ENCODE results near the gene CABP5. TPM values are rescaled to one million over a fixed set of nuclear protein-coding genes. Genes with fewer than 3 reads are reported as not detected.
A peak's percentile ranks its signal among the peaks of the same experiment; 100 is the strongest.
"Not testable (repeated sequence)": the region's sequence is repeated elsewhere in the genome, so short reads cannot be mapped to it uniquely, and the experiment has no call there.

The CABP5 gene
- not detected for polyA plus RNA-seq

DNA sequence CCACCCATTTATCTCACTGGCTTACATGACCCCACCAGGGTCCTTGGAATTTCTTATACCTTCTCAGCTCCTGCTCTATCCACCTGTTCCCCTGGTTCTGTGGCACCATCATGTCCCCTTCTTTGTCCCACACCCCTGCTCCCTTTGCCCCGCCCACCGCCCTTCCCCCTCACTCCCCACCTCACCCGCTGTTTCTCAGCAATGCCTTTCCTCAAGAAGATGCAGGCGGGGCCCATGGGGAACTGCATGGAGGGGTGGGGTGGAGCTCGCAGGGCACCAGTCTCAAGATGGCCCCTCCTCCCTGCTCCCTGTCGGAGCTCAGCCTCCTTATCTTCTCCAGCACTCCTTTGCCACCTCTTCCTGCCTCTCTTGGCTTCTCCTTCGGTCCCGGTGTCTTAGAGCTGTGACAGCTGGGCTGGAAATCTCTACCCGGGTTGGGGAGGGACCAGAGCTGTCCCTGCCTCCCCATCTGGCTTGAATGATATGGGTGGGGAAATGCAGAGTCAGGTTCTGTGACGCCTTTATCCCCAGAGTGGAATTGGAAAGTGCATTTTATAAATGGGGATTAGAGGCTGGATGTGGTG, at the start of gene CABP5:
Gene CABP5 (minus strand): TSS at position 405 of the 584 bp plus-strand sequence. CDS start 157 bp downstream, at position 248.
- Mint-ChIP-seq H3K4me3 (no peak within 1 kb of the TSS), H3K36me3 (peaks cover 2% of the 10 kb centered on the region), H3K4me1 (no peaks in the 10 kb centered on the region), H3K27ac (no peak within 1 kb of the TSS), H3K27me3 (peaks cover 20% of the 10 kb centered on the region), H3K9me3 (peaks cover 2 to 7% (median 2%) of the 10 kb centered on the region in 3 donors)

DNA sequence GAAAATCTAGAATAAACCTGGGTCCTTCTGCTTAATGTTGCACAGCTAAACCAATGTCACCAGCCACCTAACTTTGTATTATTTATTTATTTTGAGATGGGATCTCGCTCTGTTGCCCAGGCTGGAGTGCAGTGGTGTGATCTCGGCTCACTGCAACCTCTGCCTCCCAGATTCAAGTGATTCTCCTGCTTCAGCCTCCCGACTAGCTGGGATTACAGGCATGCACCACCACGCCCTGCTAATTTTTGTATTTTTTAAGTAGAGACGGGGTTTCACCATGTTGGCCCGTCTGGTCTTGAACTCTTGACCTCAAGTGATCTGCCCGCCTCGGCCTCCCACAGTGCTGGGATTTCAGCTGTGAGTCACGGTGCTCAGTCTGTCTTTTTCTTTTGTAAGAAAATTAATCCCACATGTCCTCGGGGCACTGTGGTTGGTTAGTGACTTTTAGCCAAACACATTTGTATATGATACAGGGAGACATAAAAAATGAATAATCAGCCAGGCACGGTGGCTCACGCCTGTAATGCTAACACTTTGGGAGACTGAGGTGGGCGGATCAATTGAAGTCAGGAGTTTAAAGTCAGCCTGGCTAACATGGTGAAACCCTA, 47.3 kb upstream of the CABP5 start:
- not testable (repeated sequence) for H3K27me3 Mint-ChIP-seq, H3K4me3 Mint-ChIP-seq, H3K4me1 Mint-ChIP-seq, H3K27ac Mint-ChIP-seq
- peaks cover 12% of the 10 kb centered on the region for H3K36me3 Mint-ChIP-seq
- H3K9me3 Mint-ChIP-seq, result peaks cover 0 to 17% (median 15%) of the 10 kb centered on the region in 3 donors

GRCh38 chr19:48090281-48090802, 46.5 kb upstream of the CABP5 start:
- Mint-ChIP-seq H3K27ac (peak overlapping the region in 1 of 3 donors; percentile 31), H3K9me3 (peaks cover 0 to 15% (median 15%) of the 10 kb centered on the region in 3 donors), H3K36me3 (peaks cover 9% of the 10 kb centered on the region), H3K27me3 (no peaks in the 10 kb centered on the region), H3K4me3 (no peak overlapping the region), H3K4me1 (peaks cover 0 to 3% (median 0%) of the 10 kb centered on the region in 3 donors)

- not testable (repeated sequence) for H3K27me3 Mint-ChIP-seq, H3K27ac Mint-ChIP-seq, H3K4me1 Mint-ChIP-seq, H3K9me3 Mint-ChIP-seq, H3K4me3 Mint-ChIP-seq, H3K36me3 Mint-ChIP-seq
These were observed 45.1 kb upstream of the CABP5 start for GRCh38 chr19:48088991-48089390.

GRCh38 chr19:48085904-48086864, 42.3 kb upstream of the CABP5 start:
- Mint-ChIP-seq H3K4me3 (no peak overlapping the region), H3K4me1 (peaks cover 0 to 3% (median 0%) of the 10 kb centered on the region in 3 donors), H3K36me3 (peaks cover 6% of the 10 kb centered on the region), H3K9me3 (peaks cover 0 to 4% (median 0%) of the 10 kb centered on the region in 3 donors), H3K27ac (no peak overlapping the region), H3K27me3 (no peaks in the 10 kb centered on the region)

DNA sequence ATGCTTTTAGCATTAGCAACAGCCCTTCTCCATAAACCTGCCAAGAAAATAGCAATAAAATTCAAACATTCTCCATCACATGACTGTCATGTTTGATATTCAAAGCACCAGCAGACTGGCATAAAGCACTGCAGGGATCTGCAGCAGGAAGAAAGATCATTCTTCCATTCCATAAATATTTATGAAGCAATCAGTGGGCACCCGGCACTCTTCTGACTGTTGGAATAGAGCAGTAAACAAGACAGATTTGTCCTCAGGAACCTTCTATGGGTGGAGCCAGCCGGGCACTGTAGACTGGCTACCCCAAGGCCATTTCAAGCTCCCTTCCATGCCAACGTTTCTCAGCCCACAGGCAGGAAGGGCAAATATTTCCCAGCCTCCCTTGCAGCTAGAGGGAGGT, 41.2 kb upstream of the CABP5 start:
- no peak overlapping the region for H3K4me3 Mint-ChIP-seq
- peaks cover 0 to under 1% (median 0%) of the 10 kb centered on the region in 3 donors for H3K4me1 Mint-ChIP-seq
- H3K36me3 Mint-ChIP-seq, result peaks cover 6% of the 10 kb centered on the region
- no peak overlapping the region for H3K27ac Mint-ChIP-seq
- H3K9me3 Mint-ChIP-seq, result peaks cover 0 to under 1% (median 0%) of the 10 kb centered on the region in 3 donors
- no peaks in the 10 kb centered on the region for H3K27me3 Mint-ChIP-seq

DNA sequence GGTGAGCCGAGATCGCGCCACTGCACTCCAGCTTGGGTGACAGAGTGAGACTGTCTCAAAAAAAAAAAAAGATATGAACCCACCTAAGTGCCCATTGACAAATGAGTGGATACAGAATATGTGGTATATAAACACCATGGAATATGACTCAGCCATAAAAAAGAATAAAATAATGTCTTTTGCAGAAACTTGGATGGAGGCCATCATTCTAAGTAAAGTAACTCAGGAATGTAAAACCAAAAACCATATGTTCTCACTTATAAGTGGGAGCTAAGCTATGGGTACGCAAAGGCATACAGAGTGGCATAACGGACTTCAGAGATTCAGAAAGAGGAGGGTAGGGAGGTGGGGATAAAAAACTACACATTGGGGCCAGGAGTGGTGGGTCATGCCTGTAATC, 37.2 kb upstream of the CABP5 start:
- Mint-ChIP-seq H3K4me1 (no peaks in the 10 kb centered on the region), H3K4me3 (no peak overlapping the region), H3K27me3 (no peaks in the 10 kb centered on the region), H3K9me3 (peaks cover 0 to 5% (median 1%) of the 10 kb centered on the region in 3 donors), H3K27ac (no peak overlapping the region), H3K36me3 (peaks cover 11% of the 10 kb centered on the region)

DNA sequence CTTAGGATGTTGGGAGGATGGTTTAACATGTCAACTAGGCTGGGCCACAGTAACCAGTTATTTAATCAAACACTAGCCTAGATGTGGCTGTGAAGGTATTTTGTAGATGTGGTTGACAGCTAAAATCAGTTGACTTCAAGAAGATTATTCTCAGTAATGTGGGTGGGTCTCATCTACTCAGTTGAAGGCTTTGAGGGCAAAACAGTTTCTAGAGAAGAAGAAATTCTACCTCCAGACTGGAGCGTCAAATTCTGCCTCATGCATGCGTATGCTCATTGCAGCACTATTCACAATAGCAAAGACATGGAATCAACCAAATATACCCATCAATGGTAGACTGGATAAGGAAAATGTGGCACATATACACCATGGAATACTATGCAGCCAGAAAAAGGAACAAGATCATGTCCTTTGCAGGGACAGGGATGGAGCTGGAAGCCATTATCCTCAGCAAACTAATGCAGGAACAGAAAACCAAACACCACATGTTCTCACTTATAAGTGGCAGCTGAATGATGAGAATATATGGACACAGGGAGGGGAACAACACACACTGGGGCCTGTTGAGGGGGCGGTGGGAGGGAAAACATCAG, 26.4 kb upstream of the CABP5 start:
- H3K36me3 Mint-ChIP-seq, H3K27ac Mint-ChIP-seq, H3K4me1 Mint-ChIP-seq, H3K27me3 Mint-ChIP-seq, H3K4me3 Mint-ChIP-seq, H3K9me3 Mint-ChIP-seq: not testable (repeated sequence)

DNA sequence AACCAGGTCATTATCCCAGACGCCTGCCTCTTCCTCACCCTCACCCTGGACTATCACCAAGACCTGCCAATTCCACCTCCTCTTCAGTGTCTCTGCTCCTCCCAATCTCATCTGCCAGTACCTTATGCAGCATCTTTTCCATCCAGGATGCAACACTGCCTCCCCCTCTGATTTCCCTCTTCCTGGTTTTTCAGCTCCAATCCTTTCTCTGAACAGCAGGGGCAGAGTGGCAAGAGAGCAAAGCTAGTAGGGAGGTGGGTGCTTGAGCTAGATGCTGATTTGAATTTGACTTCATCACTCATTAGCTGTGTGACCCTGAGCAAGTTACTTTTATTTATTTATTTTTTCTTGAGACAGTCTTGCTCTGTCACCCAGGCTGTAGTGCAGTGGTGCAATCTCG, 25.6 kb upstream of the CABP5 start:
- Mint-ChIP-seq H3K4me3 (no peak overlapping the region), H3K27ac (no peak overlapping the region), H3K27me3 (no peaks in the 10 kb centered on the region), H3K9me3 (peaks cover 0 to 6% (median 3%) of the 10 kb centered on the region in 3 donors), H3K4me1 (no peaks in the 10 kb centered on the region), H3K36me3 (peaks cover 3% of the 10 kb centered on the region)

GRCh38 chr19:48064509-48064908, 20.6 kb upstream of the CABP5 start:
- Mint-ChIP-seq H3K27ac (no peak overlapping the region), H3K27me3 (no peaks in the 10 kb centered on the region), H3K9me3 (peaks cover 0 to 3% (median 0%) of the 10 kb centered on the region in 3 donors), H3K4me3 (no peak overlapping the region), H3K4me1 (no peaks in the 10 kb centered on the region), H3K36me3 (no peaks in the 10 kb centered on the region)

DNA sequence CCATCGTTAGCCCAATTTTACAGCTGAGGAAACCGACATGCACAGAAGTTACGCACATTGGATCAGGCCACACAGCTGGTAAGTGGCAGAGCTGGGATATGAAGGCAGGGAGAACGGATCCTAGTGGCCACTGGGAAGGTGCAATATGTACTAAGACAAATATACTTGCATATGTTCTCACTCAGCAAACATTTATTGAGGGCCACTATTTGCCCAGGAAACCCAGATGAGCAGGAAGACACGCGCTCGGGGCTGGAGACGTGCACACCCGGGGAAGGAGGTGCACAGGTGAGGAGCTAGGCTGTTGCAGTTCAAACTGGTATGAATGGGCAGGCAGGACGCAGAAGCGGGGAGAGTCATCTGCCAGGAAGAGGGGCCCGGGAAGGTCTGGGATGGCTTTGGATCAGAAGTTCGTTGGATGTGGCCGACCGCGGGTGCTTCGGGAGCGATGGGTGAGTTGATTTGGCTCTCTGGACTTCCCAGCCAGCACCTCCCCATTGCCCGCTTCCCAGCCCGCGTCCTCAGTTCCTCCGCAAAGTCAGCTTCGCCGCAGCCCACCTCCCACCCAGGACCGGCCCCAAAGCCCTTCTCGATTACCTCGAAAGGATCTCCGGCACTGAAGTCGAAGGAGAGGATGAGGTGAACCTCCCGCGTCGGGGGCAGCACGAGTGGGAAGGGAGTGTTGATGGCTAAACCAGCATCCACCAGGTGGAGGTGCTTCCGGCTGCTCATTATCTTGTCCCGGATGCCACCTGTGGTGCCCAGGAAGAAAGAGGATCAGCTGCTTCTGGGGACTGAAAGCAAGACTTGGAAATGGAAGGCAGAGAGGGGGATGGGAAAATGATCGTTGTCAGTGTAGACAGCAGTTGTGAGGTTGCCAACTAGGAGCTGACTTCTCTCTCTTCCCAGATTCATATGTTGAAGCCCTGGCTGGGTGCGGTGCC, 17.8 kb upstream of the CABP5 start:
- no peak overlapping the region for H3K27ac Mint-ChIP-seq
- H3K9me3 Mint-ChIP-seq, result peaks cover 0 to 3% (median 0%) of the 10 kb centered on the region in 3 donors
- no peaks in the 10 kb centered on the region for H3K27me3 Mint-ChIP-seq
- no peaks in the 10 kb centered on the region for H3K4me1 Mint-ChIP-seq
- H3K4me3 Mint-ChIP-seq, result no peak overlapping the region
- no peaks in the 10 kb centered on the region for H3K36me3 Mint-ChIP-seq

DNA sequence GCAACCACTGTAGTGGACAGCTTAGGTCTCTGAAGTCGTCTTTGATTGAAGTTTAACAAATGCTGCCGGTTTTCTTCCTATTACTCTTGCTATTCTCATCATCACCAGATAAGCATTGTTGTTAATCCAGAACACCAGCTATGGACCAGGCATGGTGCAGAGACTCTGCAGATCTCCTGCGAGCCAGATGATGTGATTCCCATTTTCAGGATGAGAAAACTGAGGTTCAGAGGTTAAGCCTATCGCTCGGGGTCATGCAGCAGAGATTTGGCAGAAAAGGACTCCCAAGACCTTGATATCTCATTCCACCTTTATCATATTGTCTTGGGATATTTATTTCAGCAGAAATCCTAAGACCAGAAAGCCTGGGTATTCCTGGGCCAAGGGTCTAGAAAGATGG, 16.5 kb upstream of the CABP5 start:
- peaks cover 0 to 3% (median 0%) of the 10 kb centered on the region in 3 donors for H3K9me3 Mint-ChIP-seq
- H3K36me3 Mint-ChIP-seq, result no peaks in the 10 kb centered on the region
- H3K4me1 Mint-ChIP-seq, result no peaks in the 10 kb centered on the region
- H3K4me3 Mint-ChIP-seq, result no peak overlapping the region
- H3K27ac Mint-ChIP-seq, result no peak overlapping the region
- no peaks in the 10 kb centered on the region for H3K27me3 Mint-ChIP-seq

GRCh38 chr19:48059331-48059730, 15.5 kb upstream of the CABP5 start:
- Mint-ChIP-seq H3K4me3 (no peak overlapping the region), H3K27me3 (no peaks in the 10 kb centered on the region), H3K4me1 (no peaks in the 10 kb centered on the region), H3K9me3 (no peaks in the 10 kb centered on the region), H3K36me3 (no peaks in the 10 kb centered on the region), H3K27ac (no peak overlapping the region)

GRCh38 chr19:48053856-48054255, 10.0 kb upstream of the CABP5 start:
- Mint-ChIP-seq H3K36me3 (peaks cover 5% of the 10 kb centered on the region), H3K4me3 (no peak overlapping the region), H3K27ac (no peak overlapping the region), H3K4me1 (no peaks in the 10 kb centered on the region), H3K9me3 (peaks cover 2 to 8% (median 6%) of the 10 kb centered on the region in 3 donors), H3K27me3 (no peaks in the 10 kb centered on the region)
